Stimulated activated CD8-positive, alpha-beta memory T cell treated with anti-CD3 and anti-CD28 coated beads, Interleukin-2, amount 100 ng/mL, for 1 hour (primary cell): ENCODE data around the gene INMT.

ENCODE experiments used
- DNase-seq, 2 donors: peaks; one replicate each; pipeline ENCODE4 v3.0.0-alpha.2; 2020; ENCODE audit warnings: low read depth in 2 of 2

The INMT gene

GRCh38 chr7:30728591-30729100 lies 23.3 kb upstream of the INMT start:
- no peak for DNase-seq

DNA sequence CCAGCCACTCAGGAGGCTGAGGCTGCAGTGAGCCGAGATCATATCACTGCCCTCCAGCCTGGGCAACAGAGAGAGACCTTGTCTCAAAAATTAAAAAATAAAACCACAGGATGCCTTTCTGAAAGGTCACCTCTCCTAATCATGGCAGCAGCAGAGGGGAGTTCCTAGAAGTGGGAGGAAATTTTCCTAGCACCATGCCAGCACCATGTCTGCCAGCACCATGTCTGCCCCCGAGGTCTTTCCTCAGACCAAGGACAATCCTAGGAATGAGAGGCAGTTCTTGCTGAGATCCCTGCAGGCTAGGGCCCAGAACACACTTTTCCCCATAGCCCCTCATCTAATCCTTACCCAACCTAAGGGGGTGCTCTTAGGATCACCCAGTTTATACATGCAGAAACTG lies 22.3 kb upstream of the INMT start:
- no peak for DNase-seq

- DNase-seq = no peak
Measured at GRCh38 chr7:30730097-30730496, 21.8 kb upstream of the INMT start.

GRCh38 chr7:30730996-30731395 lies 20.9 kb upstream of the INMT start:
- DNase-seq = no peak

DNA sequence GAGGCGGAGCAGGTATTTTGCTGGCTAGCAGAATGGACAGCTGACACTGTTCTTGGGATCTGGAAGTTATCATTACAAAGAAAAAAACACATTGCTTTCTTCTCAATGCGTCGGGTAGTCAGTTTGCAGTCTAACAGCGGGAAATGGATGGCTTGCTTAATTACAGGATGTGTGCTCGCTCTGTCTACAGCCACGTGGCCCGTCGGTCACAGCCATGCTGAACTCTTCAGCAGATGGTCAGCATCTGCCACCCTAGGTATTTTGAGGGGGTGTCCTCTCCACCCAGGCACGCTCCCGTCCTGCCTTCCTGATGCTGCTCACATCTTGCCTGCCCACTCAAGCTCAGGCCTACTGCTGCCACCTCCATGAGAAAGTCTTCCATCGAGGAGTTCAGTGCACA lies 20.4 kb upstream of the INMT start:
- no peak for DNase-seq

GRCh38 chr7:30732606-30733005 lies 19.3 kb upstream of the INMT start:
- DNase-seq = no peak

- DNase-seq = no peak
Measured at GRCh38 chr7:30733216-30733615, 18.7 kb upstream of the INMT start.

DNA sequence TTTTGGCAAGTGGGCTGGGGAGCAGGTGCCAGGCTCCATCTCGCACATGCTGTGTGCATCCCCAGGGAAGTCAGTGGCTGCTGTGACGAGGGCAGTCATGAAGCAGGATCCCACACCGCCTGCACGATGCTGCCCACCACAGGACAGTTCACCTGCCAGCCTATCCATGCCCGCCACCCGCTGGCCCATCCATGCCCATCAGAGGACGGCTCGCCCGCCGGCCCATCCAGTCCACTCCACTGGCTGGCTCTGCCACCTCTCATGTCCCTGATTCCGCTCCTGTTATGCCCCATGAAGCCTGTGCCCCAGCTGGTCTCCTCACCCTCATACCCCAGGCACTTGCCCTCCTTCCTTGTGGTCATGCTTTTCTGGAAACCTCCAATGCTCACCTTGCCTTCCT lies 18.2 kb upstream of the INMT start:
- no peak for DNase-seq

DNA sequence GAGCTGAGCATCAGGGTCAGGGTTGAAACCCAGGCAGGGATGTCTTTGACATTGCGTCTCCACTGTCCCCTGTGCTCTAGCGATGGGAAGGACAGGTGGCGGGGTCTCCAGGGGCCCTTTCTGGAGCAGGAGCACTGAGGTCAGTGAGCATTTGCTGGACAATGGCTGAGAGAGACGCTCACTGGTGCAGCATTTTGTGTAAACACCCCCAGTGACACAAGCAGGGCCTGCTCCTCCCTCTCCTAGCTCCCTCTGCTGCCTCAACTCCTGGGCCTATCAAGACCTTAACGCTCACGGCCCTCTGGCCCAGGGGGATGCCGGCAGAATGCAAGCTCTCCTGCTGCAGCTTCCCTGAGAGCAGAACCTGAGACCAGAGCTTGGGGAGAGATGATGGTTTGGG lies 17.4 kb upstream of the INMT start:
- DNase-seq = no peak

DNA sequence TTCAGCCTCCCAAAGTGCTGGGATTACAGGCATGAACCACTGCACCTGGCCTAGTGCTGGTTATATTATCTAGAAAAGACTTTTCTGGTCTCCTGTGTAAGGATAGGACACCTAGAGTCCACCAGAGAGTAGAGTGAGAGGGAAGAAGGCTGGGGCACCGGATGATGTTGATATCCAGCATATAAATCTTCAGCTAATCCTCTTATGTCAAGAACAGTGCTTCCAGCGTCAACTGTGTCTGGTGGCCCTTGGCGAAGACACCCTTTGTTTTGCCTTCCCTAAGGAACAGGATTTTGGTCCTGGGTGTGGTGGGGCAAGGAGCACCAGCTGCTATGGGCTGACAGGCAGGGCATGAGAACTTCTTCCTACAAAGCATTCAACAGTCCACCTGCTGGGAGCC lies 16.3 kb upstream of the INMT start:
- DNase-seq = no peak

- DNase-seq = no peak
Measured at GRCh38 chr7:30736291-30736690, 15.6 kb upstream of the INMT start.

GRCh38 chr7:30738026-30738915 lies 13.7 kb upstream of the INMT start:
- no peak for DNase-seq

DNA sequence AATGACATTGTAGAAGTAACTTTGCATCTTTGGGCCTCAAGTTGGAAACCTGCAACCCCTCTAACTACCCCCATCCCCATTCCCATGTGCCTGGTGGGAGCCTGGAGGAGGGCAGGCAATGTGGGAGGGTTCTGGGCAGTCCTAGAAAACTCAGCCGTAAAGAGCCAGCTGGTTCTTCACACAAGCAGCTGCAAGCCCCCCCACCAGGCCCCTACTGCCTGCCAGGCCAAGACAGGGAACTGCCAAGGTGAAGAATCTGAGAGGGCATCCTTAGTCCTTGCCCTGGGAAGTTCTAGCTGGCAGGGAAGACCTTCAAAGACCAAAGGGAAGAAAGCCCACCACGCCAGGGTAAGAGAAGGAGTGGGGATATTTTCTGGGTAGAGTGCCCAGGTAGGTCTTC lies 12.2 kb upstream of the INMT start:
- DNase-seq = no peak

DNA sequence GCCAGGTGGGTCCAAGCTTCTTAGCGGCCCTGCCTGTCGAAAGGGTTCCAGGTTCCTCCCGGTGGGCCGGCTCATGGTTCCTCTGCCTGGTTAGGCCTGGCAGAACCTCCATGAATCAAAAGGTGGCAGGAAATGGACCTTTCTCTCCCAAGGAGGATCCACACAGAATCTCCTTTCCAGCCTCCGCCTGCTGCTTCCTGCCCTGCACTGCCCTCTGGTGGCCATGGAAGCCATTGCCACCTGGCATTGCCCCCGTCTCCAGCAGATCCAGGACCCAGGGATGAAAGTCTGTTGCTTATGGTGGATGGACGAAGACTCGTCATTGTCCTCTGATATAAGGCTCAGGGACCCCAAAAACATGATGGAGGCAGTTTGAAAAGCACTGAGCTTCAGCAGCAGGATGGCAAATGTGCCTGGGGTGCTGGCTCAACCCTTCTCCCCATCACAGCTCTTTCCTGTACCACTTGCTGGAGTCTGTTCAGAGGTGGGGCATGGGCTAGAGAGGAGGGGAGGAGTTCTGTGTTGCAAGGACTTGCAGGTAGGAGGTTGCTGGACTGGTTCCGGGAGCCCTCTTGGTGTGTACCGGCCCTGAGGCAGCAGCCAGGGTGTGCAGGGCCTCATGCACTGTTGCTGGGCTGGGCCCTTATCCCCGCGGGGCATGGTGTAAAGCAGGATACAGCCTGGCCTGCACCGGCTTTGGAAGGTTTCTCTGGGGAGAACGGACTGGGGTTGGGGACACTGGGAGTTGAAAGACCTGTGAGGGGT lies 11.3 kb upstream of the INMT start:
- peak; percentile 56 to 61 for DNase-seq

GRCh38 chr7:30741289-30741688 lies 10.6 kb upstream of the INMT start:
- DNase-seq = no peak

DNA sequence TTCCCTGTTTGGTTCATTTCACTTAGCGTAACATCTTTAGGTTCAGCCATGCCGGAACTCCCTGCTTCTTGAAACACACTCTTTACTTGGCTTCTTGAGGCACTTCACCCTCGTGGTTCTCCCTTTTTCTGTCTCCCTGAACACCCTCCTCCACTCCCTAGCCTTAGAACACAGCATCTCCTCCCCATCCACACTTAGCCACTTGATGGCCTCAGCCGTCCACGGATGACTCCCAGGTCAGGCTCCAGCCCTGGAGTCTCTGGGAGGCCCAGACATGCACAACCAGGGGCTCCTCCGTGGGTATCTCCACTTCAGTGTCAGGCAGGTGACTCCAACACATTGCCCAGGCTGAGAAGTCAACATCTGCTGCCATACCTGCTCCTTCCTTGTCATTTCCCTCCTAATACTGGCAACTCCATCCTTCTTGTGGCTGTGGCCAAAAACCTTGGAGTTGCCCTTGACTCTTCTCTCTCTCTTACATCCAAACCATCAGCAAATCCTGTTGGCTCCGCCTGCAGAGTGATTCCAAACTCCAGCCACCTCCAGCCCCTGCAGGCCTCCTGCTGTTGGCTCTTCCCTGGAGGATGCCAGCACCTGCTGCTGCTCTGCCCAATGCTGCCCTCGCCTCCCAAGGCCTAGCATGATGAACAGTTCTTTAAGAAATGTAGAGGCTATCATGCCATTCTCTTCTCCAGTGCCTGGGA lies 8.4 kb upstream of the INMT start:
- DNase-seq = no peak

DNA sequence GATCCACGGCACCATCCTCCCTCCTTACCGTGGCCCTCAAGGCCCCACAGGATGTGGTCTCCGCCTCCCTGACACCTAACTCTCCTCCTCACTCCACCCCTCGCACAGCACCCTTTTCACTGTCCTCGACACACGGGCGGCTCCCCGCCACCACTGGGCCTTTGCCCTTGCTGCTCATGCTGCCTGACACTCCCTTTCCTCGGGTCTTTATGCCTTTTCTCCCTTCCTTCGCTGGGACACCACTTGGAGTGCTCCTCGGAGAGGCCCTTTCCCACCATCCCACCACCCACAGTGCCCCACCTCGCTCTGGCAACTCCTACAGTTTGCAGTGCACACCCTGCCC lies 7.9 kb upstream of the INMT start:
- no peak for DNase-seq

DNA sequence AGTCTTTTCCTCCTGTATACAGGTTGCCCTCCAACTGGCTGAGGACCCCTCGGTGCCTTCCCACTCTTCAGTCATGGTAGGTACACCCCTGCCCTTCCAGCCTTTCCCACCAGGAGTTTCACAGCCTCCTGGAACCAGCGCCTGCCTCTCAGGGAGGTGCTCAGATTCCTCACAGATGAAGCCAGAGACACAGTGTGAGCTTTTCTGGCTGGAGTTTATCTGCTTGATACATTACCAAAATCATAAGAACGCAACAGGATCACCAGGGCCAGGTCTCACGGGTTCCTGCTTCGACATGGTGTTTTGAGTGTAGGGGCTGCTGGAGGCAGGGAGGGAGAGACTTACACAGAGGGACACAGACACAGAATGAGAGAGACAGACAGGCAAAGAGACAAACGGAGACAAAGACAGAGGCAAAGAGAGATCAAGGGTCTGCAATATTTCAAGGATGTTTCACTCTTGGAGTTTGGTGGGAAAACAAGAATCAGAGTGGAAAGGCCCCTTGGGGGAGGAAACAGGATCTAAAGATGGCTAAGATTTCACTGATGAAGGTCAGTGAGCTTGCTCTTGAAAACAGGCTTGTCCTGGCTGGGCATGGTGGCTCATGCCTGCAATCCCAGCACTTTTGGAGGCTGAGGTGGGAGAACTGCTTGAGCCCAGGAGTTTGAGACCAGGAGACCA lies 6.5 kb upstream of the INMT start:
- DNase-seq = no peak

GRCh38 chr7:30750010-30750409 lies 1.9 kb upstream of the INMT start:
- no peak for DNase-seq

- DNase-seq = no peak
Measured at GRCh38 chr7:30750683-30751650, 968 bp upstream of the INMT start.

DNA sequence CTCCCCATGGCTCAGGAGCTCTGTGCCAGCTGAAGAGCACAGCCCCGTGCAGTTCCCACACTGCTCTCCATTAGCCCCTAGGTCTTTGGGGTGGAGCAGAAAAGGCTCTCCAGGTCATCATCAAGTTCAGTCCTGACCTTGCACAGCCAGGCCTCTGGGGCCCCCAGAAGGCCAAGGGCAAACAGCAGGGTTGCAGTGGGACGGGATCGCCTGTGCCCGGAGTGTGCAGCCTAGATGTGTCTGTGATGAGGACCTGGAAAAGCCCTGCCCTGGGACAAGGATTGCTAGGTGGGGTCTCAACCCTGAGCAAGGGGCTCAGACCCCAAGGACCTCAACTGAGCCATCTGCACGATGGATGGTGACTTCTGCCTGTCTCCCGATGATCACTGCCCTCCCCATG lies 549 bp downstream of the INMT start:
- no peak for DNase-seq
